ENCODE measurements around the gene MAP3K20. TPM values are rescaled to one million over a fixed set of nuclear protein-coding genes. Genes with fewer than 3 reads are reported as not detected.
"Not testable (repeated sequence)": the region's sequence is repeated elsewhere in the genome, so short reads cannot be mapped to it uniquely, and the experiment has no call there.

The MAP3K20 gene
- total RNA-seq, 4 donors from 2014 or later = 24.7 to 40.2 (median 33.8) TPM

- intact Hi-C loops (cut with DNase I; ENCODE audit: low total_unique reads) (no loop called here), in situ Hi-C loops (cut with MboI; ENCODE audit: low pct_ligation_motif_present in 1 of 4, low pct_unique_long_range_greater_than_20kb in 1 of 4, low sequenced_read_pairs in 3 of 4) (loop anchor here in 1 of 4 donors (25.0 kb wide), 1 partner anchor 390 kb away; no protein-coding TSS in a partner anchor)
- H3K4me1 ChIP-seq = peaks cover 0 to 24% (median 9%) of the 10 kb centered on the region in 4 donors
- H3K27ac ChIP-seq = peak overlapping the region in 3 of 4 donors; percentile 8 to 78 (median 70)
- no peaks in the 10 kb centered on the region for H3K9me3 ChIP-seq
- no peak for DNase-seq
- H3K36me3 ChIP-seq = no peaks in the 10 kb centered on the region
- H3K4me3 ChIP-seq = no peak overlapping the region
- 50 to 74% methylated on average over 2 of the region's 2 CpGs for WGBS, 2 donors (ENCODE audit: low coverage in 1 of 2)
- H3K27me3 ChIP-seq = no peaks in the 10 kb centered on the region
- TF ChIP-seq POLR2AphosphoS5 (IDR thresholded peaks at IDR 0.05) = no peak
Measured at GRCh38 chr2:173202570-173202969, 126.9 kb downstream of the MAP3K20 start.

GRCh38 chr2:173204316-173204715, 128.7 kb downstream of the MAP3K20 start:
- in situ Hi-C loops (cut with MboI; ENCODE audit: low pct_ligation_motif_present in 1 of 4, low pct_unique_long_range_greater_than_20kb in 1 of 4, low sequenced_read_pairs in 3 of 4) (loop anchor here in 1 of 4 donors (25.0 kb wide), 1 partner anchor 392 kb away; no protein-coding TSS in a partner anchor), intact Hi-C loops (cut with DNase I; ENCODE audit: low total_unique reads) (no loop called here)
- no peaks in the 10 kb centered on the region for H3K36me3 ChIP-seq
- H3K27me3 ChIP-seq = no peaks in the 10 kb centered on the region
- 36 to 40% methylated on average over 2 of the region's 2 CpGs for WGBS, 2 donors (ENCODE audit: low coverage in 1 of 2)
- no peak for DNase-seq
- H3K9me3 ChIP-seq = no peaks in the 10 kb centered on the region
- TF ChIP-seq EP300 (IDR thresholded peaks at IDR 0.05; ENCODE audit: low read depth) = no peak
- no peak for TF ChIP-seq POLR2A (IDR thresholded peaks at IDR 0.05)
- TF ChIP-seq, protein P1, sequence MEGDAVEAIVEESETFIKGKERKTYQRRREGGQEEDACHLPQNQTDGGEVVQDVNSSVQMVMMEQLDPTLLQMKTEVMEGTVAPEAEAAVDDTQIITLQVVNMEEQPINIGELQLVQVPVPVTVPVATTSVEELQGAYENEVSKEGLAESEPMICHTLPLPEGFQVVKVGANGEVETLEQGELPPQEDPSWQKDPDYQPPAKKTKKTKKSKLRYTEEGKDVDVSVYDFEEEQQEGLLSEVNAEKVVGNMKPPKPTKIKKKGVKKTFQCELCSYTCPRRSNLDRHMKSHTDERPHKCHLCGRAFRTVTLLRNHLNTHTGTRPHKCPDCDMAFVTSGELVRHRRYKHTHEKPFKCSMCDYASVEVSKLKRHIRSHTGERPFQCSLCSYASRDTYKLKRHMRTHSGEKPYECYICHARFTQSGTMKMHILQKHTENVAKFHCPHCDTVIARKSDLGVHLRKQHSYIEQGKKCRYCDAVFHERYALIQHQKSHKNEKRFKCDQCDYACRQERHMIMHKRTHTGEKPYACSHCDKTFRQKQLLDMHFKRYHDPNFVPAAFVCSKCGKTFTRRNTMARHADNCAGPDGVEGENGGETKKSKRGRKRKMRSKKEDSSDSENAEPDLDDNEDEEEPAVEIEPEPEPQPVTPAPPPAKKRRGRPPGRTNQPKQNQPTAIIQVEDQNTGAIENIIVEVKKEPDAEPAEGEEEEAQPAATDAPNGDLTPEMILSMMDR (IDR thresholded peaks at IDR 0.05) = no peak
- no peak for TF ChIP-seq POLR2AphosphoS5 (IDR thresholded peaks at IDR 0.05)
- H3K4me1 ChIP-seq = peaks cover 0 to 24% (median 9%) of the 10 kb centered on the region in 4 donors
- no peak overlapping the region for H3K4me3 ChIP-seq
- H3K27ac ChIP-seq = peak overlapping the region in 3 of 4 donors; percentile 45 to 78 (median 70)

DNA sequence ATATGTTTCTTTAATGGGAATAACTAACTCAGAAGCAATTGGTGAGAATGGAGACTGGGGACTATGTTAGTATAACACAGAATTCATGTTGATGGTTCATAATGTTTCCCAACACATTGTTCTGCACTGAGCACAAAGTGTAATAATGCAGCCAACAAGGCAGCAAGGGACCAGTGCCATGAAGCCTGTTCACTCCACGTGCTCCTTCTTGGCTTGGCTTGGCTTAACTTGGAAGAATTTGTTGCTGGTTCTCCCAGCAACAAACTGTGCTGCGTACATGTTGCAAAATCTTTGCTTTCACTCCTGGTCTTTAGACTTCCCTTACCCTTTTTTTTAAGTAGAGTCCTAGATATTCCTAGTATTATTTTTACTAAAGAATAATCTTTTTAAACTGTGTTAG, 129.7 kb downstream of the MAP3K20 start:
- WGBS, 2 donors (ENCODE audit: low coverage in 1 of 2) = 49 to 59% methylated on average over 2 of the region's 2 CpGs
- in situ Hi-C loops (cut with MboI; ENCODE audit: low pct_ligation_motif_present in 1 of 4, low pct_unique_long_range_greater_than_20kb in 1 of 4, low sequenced_read_pairs in 3 of 4) = loop anchor here in 1 of 4 donors (25.0 kb wide), 1 partner anchor 393 kb away; no protein-coding TSS in a partner anchor
- peak overlapping the region; percentile 46 to 85 (median 64) for H3K27ac ChIP-seq
- H3K9me3 ChIP-seq = no peaks in the 10 kb centered on the region
- no peaks in the 10 kb centered on the region for H3K36me3 ChIP-seq
- no peak overlapping the region for H3K4me3 ChIP-seq
- H3K4me1 ChIP-seq = peaks cover 0 to 30% (median 9%) of the 10 kb centered on the region in 4 donors
- no peak for TF ChIP-seq POLR2A (IDR thresholded peaks at IDR 0.05)
- peak; percentile 44 to 79 (median 75) for TF ChIP-seq POLR2AphosphoS5 (IDR thresholded peaks at IDR 0.05)
- intact Hi-C loops (cut with DNase I; ENCODE audit: low total_unique reads) = no loop called here
- H3K27me3 ChIP-seq = no peaks in the 10 kb centered on the region
- DNase-seq = peak; percentile 56

GRCh38 chr2:173207124-173207523, 131.5 kb downstream of the MAP3K20 start:
- H3K27me3 ChIP-seq; H3K4me3 ChIP-seq; intact Hi-C loops (cut with DNase I; ENCODE audit: low total_unique reads); H3K9me3 ChIP-seq; H3K36me3 ChIP-seq: not testable (repeated sequence)
- Histone ChIP-seq H3K4me1 (peaks cover 0 to 36% (median 15%) of the 10 kb centered on the region in 4 donors), H3K27ac (peak overlapping the region; percentile 5 to 85 (median 58))
- peak; percentile 19 for DNase-seq
- in situ Hi-C loops (cut with MboI; ENCODE audit: low pct_ligation_motif_present in 1 of 4, low pct_unique_long_range_greater_than_20kb in 1 of 4, low sequenced_read_pairs in 3 of 4) = loop anchor here in 1 of 4 donors (25.0 kb wide), 1 partner anchor 395 kb away; no protein-coding TSS in a partner anchor
- WGBS, 2 donors (ENCODE audit: low coverage in 1 of 2) = 53 to 61% methylated on average over 4 to 9 of the region's 9 CpGs

DNA sequence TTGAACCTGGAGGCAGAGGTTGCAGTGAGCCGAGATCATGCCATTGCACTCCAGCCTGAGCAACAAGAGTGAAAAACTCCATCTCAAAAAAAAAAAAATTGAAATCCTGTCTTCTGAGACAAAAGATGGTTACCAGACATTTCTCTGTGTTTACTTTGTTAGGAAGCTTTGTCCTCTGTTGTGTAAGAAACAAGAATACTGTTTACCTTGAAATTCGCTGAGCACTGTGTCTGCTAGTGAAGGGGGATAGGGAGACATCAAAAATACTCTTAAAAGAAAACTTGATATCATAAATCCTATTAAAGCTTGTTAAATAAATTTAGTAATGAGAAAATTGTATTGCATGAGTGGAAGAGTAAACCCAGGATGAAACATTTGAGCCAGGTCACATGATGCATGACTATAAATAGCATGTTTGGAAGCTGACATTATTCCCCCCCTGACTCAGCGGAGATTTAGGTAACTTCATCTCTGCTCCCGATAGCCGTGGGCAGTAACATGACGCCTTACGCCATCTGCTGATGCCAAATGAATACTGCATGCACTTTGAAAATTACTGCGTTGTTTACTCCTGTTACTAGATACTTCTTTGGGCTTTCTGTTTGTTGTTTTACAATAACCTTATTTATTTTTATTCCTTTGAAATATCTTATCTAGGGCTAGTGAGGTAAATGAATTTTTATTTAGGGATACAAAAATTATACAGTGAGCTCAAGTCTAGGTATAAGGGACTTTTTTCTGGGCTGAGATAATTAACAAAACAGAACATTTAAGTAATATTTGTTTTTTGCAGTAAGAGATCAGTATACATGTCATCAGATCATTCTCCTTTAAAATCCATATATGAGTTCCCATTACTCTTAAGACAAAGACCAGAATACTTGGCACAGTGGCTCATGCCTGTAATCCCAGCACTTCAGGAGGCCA, 134.9 kb downstream of the MAP3K20 start:
- no peaks in the 10 kb centered on the region for H3K27me3 ChIP-seq
- peaks cover 0 to 34% (median 13%) of the 10 kb centered on the region in 4 donors for H3K4me1 ChIP-seq
- TF ChIP-seq POLR2A (IDR thresholded peaks at IDR 0.05) (no peak), EP300 (IDR thresholded peaks at IDR 0.05; ENCODE audit: low read depth) (no peak), POLR2AphosphoS5 (IDR thresholded peaks at IDR 0.05) (peak; percentile 11 to 70 (median 64))
- TF ChIP-seq, protein P1 (IDR thresholded peaks at IDR 0.05) = peak; percentile 80 to 92 (median 83)
- H3K9me3 ChIP-seq = no peaks in the 10 kb centered on the region
- 17 to 18% methylated on average over 8 of the region's 8 CpGs for WGBS, 2 donors (ENCODE audit: low coverage in 1 of 2)
- intact Hi-C loops (cut with DNase I; ENCODE audit: low total_unique reads) (loop anchor here (2.0 kb wide), 1 partner anchor 136 kb away; the partner anchor contains the start of gene MAP3K20), in situ Hi-C loops (cut with MboI; ENCODE audit: low pct_ligation_motif_present in 1 of 4, low pct_unique_long_range_greater_than_20kb in 1 of 4, low sequenced_read_pairs in 3 of 4) (loop anchor here (5.0 to 25.0 kb wide), 4 partner anchors 176 to 398 kb away; no protein-coding TSS in a partner anchor)
- no peak overlapping the region for H3K4me3 ChIP-seq
- no peaks in the 10 kb centered on the region for H3K36me3 ChIP-seq
- peak; percentile 63 for DNase-seq
- H3K27ac ChIP-seq = peak overlapping the region; percentile 65 to 85 (median 68)

All from transverse colon (tissue), 4 donors.